Measurements from ENCODE around the gene FARS2. TPM values are rescaled to one million over a fixed set of nuclear protein-coding genes. Genes with fewer than 3 reads are reported as not detected.

Gene FARS2
- polyA plus RNA-seq, 1 of the 3 experiments (the other 2 are of a cell fraction), result 12.5 TPM

DNA sequence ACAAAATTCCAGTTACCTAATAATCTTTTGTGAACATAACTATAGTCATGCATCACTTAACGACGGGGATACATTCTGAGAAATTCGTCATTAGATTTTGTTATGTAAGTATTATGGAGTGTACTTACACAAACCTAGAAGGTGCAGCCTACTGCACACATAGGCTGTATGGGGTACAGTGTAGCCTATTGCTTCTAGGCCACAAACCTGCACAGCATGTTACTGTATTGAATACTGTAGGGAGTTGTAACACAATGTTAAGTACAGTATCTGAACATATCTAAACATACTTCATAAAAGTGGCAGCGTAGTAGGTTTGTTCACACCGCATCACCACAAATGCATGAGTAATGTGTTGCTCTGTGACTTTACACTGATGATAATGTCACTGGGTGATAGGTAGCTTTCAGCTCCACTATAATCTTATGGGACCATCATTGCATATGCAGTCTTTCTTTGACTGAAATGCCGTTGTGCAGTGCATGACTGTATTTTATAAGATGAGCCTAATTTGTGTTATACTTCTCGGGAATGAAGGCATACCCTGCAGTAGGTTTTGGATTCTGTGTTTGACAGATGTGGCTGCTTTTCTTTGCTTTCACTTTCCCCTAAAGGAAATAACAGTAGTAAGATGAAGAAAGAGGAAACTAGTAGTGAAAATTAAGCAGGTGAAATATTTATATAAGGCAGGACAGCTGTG lies 365.6 kb downstream of the FARS2 start (continued):
- TF ChIP-seq, protein P1, sequence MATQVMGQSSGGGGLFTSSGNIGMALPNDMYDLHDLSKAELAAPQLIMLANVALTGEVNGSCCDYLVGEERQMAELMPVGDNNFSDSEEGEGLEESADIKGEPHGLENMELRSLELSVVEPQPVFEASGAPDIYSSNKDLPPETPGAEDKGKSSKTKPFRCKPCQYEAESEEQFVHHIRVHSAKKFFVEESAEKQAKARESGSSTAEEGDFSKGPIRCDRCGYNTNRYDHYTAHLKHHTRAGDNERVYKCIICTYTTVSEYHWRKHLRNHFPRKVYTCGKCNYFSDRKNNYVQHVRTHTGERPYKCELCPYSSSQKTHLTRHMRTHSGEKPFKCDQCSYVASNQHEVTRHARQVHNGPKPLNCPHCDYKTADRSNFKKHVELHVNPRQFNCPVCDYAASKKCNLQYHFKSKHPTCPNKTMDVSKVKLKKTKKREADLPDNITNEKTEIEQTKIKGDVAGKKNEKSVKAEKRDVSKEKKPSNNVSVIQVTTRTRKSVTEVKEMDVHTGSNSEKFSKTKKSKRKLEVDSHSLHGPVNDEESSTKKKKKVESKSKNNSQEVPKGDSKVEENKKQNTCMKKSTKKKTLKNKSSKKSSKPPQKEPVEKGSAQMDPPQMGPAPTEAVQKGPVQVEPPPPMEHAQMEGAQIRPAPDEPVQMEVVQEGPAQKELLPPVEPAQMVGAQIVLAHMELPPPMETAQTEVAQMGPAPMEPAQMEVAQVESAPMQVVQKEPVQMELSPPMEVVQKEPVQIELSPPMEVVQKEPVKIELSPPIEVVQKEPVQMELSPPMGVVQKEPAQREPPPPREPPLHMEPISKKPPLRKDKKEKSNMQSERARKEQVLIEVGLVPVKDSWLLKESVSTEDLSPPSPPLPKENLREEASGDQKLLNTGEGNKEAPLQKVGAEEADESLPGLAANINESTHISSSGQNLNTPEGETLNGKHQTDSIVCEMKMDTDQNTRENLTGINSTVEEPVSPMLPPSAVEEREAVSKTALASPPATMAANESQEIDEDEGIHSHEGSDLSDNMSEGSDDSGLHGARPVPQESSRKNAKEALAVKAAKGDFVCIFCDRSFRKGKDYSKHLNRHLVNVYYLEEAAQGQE (IDR thresholded peaks at IDR 0.05; ENCODE audit: low read depth, low read length), result no peak
- TF ChIP-seq EP300 (IDR thresholded peaks at IDR 0.05; ENCODE audit: borderline replicate concordance in 1 of 2, low read depth in 1 of 2, low read length in 1 of 2), result no peak
- TF ChIP-seq SMC3 (IDR thresholded peaks at IDR 0.05; ENCODE audit: low read depth, low read length), result no peak
- no peak for TF ChIP-seq TAF1 (IDR thresholded peaks at IDR 0.05; ENCODE audit: borderline replicate concordance, low read depth, low read length)
- TF ChIP-seq, protein P2, sequence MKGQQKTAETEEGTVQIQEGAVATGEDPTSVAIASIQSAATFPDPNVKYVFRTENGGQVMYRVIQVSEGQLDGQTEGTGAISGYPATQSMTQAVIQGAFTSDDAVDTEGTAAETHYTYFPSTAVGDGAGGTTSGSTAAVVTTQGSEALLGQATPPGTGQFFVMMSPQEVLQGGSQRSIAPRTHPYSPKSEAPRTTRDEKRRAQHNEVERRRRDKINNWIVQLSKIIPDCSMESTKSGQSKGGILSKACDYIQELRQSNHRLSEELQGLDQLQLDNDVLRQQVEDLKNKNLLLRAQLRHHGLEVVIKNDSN (IDR thresholded peaks at IDR 0.05; ENCODE audit: borderline replicate concordance, low read depth), result no peak

DNA sequence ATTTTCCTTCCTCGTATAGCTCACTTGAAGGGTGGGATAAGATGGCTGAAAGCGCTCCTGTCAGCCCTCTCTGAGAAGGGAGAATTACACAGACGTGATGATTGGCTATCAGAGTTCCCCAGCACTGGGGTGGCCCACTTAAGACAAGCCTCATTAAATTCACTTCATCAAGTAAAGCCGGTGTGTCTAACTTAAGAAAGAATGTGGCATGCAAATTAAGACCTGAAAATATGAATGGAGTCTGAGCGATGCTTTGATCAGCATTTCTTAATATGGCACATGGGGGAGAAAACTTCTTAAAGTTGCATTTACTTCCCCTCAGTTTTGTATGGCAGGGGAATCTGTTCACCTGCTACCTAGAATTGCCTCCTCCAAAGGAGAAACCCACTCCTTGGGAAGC lies 369.3 kb downstream of the FARS2 start:
- Histone ChIP-seq H3K27ac (ENCODE audit: low read depth in 2 of 2, low read length in 1 of 2) (no peak overlapping the region), H3F3A (replicated peaks; ENCODE audit: insufficient read depth) (no peaks in the 10 kb centered on the region), H3K9me3 (no peaks in the 10 kb centered on the region), H3K9ac (no peak overlapping the region), H3K36me3 (replicated peaks in 1 of 2; ENCODE audit: control insufficient read depth in 1 of 2, insufficient read depth in 2 of 2, low read length in 1 of 2) (peaks cover 0 to 3% of the 10 kb centered on the region in 2 experiments), H3K79me2 (ENCODE audit: insufficient read depth) (no peaks in the 10 kb centered on the region), H3K4me3 (ENCODE audit: low read depth in 2 of 2, low read length in 1 of 2) (no peak overlapping the region), H3K9me2 (no peaks in the 10 kb centered on the region), H3K4me1 (ENCODE audit: control insufficient read depth in 1 of 2, insufficient read depth in 2 of 2, low read depth in 1 of 2, low read length in 1 of 2) (no peaks in the 10 kb centered on the region), H3K27me3 (ENCODE audit: insufficient read depth) (no peaks in the 10 kb centered on the region), H4K20me1 (ENCODE audit: insufficient read depth) (no peaks in the 10 kb centered on the region), H2AFZ (ENCODE audit: low read depth) (no peak overlapping the region), H3K4me2 (no peak overlapping the region)
- no peak for DNase-seq
- TF ChIP-seq YY1 (IDR thresholded peaks at IDR 0.05; ENCODE audit: low read depth), result no peak
- no peak for TF ChIP-seq TCF12 (IDR thresholded peaks at IDR 0.05)
- no peak for TF ChIP-seq FOXJ3 (CRISPR knock-in tag; IDR thresholded peaks at IDR 0.05)
- TF ChIP-seq GABPA (IDR thresholded peaks at IDR 0.05; ENCODE audit: low read depth), result no peak
- TF ChIP-seq, protein P3, sequence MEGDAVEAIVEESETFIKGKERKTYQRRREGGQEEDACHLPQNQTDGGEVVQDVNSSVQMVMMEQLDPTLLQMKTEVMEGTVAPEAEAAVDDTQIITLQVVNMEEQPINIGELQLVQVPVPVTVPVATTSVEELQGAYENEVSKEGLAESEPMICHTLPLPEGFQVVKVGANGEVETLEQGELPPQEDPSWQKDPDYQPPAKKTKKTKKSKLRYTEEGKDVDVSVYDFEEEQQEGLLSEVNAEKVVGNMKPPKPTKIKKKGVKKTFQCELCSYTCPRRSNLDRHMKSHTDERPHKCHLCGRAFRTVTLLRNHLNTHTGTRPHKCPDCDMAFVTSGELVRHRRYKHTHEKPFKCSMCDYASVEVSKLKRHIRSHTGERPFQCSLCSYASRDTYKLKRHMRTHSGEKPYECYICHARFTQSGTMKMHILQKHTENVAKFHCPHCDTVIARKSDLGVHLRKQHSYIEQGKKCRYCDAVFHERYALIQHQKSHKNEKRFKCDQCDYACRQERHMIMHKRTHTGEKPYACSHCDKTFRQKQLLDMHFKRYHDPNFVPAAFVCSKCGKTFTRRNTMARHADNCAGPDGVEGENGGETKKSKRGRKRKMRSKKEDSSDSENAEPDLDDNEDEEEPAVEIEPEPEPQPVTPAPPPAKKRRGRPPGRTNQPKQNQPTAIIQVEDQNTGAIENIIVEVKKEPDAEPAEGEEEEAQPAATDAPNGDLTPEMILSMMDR (IDR thresholded peaks at IDR 0.05), result no peak
- TF ChIP-seq RAD21 (IDR thresholded peaks at IDR 0.05; ENCODE audit: low read length), result no peak
- no peak for TF ChIP-seq TAF1 (IDR thresholded peaks at IDR 0.05; ENCODE audit: borderline replicate concordance, low read depth, low read length)
- TF ChIP-seq MXI1 (IDR thresholded peaks at IDR 0.05; ENCODE audit: low read depth, low read length), result no peak
- no peak for TF ChIP-seq ELF1 (IDR thresholded peaks at IDR 0.05)
- TF ChIP-seq RCOR1 (IDR thresholded peaks at IDR 0.05; ENCODE audit: low read length), result no peak
- TF ChIP-seq JUND (IDR thresholded peaks at IDR 0.05), result no peak
- POLR2A ChIA-PET, result no interaction called here
- 92% methylated on average over 5 of the region's 5 CpGs for WGBS (ENCODE audit: low lambda C conversion rate)
- CTCF ChIA-PET, result no interaction called here
